Islet of Langerhans (tissue), 1 donor: Measurements from ENCODE around the gene CCSER1.
"Not testable (repeated sequence)": the region's sequence is repeated elsewhere in the genome, so short reads cannot be mapped to it uniquely, and the experiment has no call there.

ENCODE experiments used
- FAIRE-seq: peaks from one replicate; lab custom pipeline; 2011; peaks lifted over from hg19 to GRCh38; lab: Jason Lieb, UNC

The CCSER1 gene

DNA sequence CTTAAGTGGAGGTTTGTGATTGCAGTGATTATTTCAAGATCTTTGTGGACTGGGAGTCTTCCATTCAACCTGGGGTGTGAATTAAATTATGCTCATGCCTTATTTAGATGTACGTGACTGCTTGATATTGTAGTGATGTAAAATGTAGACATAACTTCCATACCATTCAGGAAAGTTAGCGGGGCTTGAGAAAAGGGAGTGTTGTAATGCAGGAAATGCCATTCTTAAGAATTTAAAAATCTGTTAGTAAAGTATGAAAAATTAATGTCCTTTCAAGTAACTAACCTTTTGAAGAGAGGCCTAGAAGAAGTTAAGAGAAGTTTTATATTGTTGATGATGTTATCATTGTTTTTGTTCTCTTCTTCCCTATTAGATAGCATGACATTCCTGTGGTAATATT lies 318.2 kb downstream of the CCSER1 start:
- no peak for FAIRE-seq

DNA sequence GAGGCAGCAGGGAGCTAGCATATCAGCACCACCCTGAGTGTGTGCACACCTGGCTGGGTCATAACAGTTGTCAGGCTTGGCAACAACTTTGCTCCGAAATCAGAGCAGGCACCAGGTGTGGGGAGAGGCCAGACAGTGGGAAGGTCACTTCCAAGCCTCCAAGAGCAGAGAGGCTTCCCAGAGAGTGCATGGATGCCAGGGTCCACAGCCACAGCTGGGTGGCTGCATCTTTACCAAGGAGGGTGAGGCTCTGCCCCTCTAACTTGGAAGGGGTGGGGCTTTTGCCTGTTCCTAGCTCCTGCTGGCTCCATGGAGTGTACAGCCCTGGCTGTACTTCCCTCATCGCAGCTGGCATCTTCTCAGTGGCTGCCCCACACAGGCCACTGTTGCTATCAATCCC lies 322.4 kb downstream of the CCSER1 start:
- FAIRE-seq = no peak

DNA sequence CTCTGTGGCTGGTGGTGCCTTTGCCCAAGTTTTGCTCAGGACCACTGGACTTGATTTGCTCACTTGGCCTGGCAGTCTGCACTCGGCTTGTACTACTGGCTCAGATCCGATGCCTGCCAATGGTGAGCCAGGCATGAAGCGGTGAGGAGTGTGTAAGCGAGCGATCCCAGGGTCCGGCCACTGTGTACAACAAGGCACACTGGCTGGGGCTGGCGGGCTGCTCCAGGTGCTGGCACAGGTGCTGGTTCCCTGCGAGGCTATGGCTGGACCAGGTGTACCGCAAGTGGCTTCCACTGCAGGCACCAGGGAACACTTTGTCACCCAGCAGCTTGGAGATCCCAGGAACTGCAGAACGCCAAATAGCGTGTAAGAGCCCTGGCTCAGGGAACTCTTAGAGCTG lies 329.7 kb downstream of the CCSER1 start:
- no peak for FAIRE-seq

DNA sequence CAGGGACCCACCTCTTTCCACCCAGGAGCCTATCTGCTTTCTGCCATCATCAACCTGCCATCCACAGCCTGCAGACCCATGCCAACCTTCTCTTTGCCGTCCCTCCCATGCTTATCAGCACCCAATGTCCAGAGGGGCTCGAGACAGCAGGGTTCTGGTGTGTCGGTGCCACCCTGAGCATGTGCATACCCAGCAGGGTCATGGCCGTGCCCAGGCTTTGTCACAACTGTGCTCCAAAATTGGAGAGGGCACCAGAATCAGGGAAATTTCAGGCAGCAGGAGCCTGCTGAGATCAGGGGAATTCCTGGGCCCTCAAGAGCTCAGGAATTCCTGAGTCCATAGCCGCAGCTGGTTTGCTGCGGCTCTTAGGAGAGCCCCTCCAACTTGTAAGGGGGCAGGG lies 330.6 kb downstream of the CCSER1 start:
- FAIRE-seq = no peak

DNA sequence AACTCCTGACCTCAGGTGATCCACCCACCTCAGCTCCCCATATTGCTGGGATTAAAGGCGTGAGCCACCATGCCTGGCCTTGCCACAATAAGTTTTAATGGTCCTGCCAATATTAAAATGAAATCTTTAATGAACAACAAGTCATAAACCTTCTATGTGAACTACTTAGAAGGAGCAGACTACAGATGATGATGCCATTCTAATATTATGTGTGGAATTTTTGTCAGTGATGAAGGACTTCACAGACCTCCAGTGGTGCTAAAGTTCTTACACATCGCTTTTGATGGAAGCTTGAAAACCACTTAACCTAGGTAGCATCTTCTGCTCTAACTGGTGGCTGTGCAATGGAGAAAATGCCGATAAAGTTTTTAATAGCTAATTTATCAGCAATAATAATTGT lies 331.4 kb downstream of the CCSER1 start:
- no peak for FAIRE-seq

DNA sequence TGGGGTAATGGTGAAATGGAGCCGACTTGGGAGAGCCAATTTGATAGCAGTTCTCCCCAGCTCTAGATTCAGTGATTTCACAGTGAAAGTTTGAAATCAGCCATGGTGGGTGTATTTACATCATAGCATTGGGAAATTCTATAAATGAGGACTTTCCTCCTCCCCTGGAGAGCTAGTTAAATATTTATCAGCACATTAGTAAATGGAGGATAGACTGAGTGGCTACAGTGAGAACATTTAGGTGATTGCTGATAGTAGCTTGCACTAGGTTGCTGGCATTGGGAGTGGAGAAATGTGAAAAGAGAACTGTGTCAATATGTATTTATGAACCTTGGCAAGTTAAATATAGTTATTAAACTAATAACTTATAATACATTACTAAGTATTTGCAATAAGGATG lies 347.3 kb downstream of the CCSER1 start:
- FAIRE-seq = no peak

DNA sequence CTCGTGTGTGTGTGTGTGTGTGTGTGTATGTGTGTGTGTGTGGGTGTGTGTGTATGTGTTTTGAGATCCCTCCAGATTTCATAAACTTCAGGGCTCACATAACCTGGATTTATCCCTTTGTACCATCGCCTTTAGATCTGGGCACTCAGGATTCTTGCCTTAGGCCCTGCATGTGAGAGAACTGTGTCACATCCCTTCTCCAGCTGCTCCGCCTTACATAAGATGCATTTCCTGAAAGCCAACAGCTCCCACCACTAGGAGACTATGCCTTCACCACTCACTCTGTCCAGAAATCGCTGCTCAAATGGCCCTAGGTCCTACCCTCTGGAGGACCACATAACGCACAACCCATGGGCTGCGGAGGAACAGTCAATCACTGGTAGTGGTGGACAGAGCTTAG lies 348.8 kb downstream of the CCSER1 start:
- no peak for FAIRE-seq

DNA sequence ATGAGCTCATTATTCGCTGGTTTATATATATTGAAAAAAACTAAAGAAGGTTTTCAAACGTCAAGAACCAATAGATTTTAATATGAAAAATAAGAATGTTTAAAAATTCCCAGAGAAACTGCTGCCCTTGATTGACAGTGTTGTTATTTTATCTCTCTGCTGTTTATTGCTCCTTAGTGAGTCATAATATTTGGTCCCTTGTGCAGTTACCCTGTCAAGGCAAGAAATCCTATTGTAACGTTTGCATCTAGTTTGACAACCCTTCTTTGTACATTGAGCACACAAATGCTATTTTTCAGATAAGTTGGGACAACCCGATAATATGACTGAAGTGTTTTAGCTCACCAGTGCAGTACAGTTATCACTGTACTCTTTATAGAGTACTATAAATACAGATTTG lies 349.4 kb downstream of the CCSER1 start:
- peak; percentile 13 for FAIRE-seq

DNA sequence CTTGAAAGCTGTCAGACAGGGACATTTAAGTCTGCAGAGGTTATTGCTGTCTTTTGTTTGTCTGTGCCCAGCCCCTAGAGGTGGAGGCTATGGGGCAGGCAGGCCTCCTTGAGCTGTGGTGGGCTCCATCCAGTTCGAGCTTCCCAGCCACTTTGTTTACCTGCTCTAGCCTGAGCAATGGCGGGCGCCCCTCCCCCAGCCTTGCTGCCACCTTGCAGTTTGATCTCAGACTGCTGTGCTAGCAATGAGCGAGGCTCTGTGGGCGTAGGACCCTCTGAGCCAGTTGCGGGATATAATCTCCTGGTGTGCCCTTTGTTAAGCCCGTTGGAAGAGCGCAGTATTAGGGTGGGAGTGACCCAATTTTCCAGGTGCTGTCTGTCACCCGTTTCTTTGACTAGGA lies 357.7 kb downstream of the CCSER1 start:
- not testable (repeated sequence) for FAIRE-seq

DNA sequence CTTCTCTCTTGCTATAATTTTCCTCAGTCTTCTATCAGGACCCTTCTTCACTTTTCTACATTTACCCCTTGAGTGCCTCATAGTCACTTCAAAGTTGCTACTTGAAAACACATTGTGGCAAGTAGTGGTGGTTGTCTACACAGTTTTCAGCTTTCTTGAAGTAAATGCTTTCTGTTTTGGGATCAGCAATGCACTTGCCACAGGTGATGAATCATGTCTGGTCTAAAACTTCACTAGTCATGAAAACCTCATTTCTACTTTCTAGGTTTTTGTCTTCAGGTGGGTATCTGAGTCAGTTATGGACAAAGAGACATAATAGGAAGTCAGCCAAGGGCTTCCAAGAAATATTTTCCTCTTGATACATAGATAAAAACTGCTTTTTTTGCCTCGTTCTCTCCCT lies 359.2 kb downstream of the CCSER1 start:
- FAIRE-seq = no peak

DNA sequence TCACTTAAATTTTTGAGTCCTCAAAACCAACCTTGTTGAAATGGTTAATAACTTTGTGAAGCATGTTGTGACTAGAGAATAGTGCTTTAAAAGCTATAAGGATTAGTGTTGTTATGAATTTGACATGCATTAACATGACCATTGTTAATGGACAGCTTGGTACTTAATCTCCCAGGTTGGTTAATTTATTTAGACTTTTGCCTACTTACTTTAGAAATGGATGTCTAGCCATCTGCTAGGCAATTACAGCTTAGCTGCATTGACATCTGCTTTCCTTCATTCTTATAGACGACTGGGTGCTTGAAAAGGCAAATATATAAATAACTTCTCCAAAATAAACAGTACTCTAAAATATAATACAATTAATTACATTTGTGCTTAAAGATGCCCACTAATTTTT lies 368.0 kb downstream of the CCSER1 start:
- no peak for FAIRE-seq

DNA sequence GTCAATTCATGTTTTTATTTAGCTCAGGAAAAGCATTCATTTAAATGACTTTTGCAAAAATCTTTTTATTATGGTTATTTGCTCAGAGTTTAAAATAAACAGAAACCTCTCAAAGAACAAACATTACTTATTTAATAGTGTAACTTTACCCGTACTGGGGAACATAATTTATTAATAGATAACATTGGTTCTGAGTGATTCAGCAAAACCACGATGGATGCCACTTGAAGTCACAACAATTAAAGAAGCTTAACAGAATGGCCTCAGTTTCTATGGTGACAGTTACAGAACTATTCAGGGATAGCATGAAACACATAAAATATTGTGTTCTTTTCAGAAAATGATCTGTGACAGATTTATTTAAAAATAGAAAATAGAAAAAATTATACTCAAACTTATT lies 368.7 kb downstream of the CCSER1 start:
- peak; percentile 74 for FAIRE-seq

DNA sequence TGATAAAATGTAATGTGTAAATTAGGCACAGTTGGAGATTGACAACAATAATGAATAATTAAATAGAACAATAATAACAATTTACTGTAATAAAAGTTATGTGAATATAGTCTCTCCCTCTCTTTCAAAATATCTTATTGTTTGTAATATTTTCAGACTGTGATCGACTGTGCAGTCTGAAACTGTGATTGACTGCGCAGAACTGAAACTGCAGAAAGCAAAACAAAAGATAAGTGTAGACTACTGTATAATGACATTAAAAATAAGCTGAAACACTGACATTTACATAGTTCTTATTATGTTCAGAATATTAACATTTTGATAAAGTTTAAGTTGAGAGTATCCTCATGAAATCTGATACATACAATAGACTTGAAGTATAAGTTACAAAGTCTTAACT lies 371.0 kb downstream of the CCSER1 start:
- FAIRE-seq = no peak

DNA sequence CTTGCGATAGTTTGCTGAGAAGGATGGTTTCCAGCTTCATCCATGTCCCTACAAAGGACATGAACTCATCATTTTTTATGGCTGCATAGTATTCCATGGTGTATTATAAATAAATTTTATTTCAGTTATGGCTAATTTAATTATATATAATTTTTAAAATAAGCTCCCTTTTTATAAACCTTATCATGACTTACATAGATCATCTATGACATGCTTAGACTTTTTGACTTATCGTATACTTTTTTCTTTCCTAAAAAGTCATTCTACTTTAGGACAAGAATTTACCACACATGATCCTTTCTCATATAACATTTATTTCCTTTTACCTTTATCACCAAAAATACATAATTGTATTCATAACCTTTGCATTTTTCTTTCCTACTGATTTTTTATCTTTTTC lies 376.5 kb downstream of the CCSER1 start:
- FAIRE-seq = peak; percentile 13

DNA sequence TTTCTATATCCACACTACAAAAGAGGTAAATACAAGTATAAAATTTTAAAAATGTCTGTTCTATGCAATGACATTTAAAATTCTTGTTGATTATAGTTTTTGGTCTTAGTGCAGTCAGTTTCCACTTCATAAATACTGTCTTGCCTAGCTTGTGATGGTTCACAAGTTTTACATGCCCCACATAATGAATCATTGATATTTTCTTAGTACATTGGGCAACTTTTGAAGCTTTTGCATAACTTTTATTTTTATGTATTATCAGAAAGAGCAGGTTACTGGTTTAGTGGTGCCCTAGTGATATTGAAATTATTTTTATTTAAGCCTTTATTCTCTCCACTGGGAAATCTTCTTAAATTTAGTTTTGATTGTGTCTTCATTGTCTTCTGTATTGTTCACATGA lies 388.0 kb downstream of the CCSER1 start:
- no peak for FAIRE-seq

DNA sequence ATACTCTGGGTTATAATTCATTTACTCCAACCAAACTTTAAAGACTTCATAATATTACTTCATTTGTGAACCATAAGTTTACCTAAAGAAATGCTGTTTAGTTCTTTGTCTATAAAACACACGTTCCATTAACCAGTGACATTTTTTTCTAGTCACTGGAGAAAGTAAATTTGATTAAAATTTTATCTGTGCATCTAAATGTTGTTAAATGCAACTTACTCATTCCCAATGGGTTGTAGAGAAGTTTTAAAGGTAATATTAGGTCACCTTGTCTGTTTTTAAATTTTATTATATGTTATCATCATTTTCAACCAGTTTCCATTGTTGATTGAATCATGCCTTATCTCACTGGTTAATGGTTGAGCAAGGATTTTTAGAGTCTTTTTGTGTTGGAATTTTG lies 401.4 kb downstream of the CCSER1 start:
- no peak for FAIRE-seq

DNA sequence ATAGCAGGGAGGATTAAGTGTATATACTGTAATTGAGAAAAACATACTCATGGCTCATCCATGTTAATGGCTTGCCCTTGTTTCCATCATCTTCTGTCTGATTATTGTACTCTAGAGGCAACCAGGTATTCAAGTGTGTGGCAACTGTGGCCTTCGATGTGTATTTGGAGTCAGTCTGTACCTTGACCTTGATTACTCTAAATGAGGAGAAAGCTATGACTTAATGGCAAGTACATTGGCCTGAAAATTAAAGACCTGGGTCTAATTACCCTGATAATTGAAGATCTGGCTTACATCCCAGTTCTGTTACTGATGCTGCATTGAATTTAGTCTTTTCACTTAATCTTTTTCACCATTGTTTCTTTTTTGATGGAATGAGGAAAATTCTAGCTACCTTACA lies 409.2 kb downstream of the CCSER1 start:
- no peak for FAIRE-seq

DNA sequence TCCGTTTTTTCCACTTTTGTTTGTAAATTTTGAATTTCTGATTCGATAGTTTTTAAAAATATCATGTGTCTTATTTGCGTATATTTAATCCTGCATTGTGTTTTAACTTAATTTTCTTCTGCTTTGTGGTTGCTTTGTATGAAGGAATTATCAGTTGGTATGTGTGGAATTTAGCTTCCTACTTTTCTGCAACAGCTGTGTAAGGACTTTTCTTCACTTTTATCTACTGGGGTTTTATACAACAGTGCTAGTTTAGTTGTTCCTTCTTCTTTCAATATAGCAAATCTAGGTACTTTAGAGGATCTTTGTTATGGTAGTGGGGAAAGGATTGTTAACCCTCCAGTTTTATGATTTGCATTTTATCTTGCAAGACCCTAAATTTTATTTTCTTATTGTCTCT lies 410.3 kb downstream of the CCSER1 start:
- FAIRE-seq = no peak

DNA sequence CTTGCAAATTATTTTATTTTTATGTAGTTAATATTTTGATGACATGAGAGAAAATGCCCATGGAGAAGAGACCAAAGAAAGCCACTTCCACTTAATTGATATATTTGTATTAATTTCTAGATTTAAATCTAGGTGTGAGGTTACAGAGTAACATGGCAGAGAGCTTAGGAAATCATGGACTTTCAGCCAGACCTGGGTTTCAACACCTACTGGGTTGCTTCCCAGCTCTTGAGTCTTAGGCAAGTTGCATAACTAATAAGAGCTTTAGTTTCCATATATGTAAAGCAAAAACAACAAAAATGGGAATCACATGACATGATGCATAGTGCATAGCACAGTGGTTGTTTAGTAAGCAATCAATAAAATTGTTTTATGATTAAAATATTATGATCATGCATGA lies 413.3 kb downstream of the CCSER1 start:
- FAIRE-seq = no peak

DNA sequence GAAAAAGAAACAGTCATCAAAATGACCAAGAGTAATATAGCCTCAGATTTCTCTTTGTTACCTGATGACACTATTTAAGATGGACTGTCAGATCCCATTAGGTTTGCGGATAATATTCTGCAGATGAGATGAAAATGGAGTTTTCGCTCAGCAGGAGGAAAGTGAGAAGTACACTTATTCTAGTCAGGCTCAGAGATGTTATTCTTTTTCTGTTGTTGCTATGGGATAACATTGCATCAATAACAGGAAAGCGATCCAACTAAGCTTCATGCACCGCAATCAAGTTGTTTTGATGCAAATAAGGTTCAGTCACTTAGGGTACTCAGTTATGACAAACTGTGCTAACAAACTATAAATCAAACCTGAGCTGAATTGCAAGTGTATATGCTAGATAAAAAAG lies 415.0 kb downstream of the CCSER1 start:
- FAIRE-seq = no peak

DNA sequence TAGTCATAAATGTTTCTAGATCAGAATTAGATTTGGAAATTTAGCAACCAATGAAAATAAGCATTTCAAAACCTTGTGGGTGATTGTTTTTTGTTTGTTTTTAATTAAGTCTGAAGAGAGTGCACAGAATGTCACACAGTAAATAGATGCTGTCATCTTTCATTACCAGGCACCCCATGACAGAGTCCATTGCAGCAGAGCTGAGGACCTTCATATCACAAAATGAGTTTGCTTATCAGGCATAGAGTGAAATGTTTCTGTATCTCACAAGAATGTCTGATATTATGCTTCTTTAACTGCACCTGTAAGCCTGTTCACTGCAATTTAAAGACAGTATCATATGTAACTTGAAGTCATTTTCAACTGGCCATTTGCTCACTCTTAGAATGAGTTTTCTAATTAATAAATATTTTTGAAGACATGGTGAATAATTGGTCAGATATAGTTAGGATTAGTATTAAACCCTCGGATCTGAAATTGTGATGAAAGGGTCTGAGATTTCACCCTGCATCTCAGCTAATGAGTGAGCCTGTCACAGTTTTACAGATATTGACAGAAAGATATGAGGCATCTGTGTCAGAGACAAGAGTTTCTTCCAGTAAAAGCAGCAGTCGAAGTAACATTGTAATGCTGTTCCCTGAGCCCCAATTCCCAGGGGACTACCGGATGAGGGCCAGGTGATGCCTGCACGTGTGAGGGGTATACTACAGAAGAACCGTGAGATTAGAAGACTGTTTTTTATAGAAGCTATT lies 416.4 kb downstream of the CCSER1 start:
- no peak for FAIRE-seq

DNA sequence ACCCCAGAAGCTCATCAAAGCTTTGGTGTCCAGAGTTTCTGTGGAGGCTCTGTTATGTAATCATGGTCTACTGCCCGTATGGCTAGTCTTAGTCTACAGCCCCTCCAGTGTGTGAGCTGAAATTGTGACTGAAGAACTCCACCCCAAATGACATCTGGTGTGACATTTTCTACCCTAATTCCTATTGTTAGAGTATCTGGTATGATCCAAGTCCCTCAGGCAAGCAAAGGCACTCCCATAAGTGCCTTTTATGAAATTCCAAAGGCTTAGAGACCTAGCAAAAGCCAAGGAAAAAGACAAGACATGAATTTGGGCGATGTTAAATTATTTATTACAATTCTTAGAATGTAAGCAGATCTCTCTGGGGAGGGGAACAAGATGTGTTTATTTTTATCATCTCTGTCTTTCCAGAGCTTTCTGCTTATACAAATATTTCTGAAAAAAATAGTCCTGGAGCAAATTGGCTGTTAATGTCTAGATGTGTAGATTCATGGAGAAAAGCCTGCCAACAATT lies 417.4 kb downstream of the CCSER1 start:
- no peak for FAIRE-seq

DNA sequence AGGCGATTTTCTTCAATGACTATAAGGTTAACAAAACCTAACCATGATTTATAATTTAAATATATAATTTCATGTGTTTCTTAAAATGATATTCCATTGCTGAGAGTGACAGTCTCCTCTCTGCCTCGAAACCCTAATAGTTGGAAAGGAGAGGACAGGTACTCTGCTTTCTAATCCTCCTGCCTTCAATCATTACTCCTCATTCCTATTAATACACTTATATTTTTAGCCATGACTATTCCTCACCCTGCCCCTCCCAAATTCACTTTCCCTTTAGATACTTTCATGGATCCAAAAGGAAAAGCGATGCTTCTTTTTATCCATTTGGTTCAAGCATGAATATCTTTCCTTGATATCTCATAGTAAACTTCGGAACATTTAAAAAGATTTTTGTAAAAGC lies 418.2 kb downstream of the CCSER1 start:
- no peak for FAIRE-seq

DNA sequence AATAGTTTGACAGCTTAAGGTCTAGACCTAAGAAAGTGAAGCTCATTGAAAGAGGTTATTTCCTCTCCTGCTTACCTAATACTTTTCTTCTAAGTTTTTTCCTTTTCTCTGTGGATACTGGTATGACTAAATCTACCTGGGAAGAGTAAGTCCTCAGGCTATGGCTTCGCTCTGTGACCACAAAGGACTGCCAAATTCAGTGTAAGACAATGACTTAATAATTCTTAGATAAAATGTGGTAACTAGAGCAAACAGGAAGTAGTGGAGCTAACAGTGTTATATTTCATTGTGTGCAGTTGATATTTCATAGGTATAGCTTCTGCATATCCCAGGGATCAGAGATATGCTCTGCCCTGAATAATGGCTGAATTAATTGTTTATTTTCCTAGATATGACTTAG lies 418.9 kb downstream of the CCSER1 start:
- no peak for FAIRE-seq

DNA sequence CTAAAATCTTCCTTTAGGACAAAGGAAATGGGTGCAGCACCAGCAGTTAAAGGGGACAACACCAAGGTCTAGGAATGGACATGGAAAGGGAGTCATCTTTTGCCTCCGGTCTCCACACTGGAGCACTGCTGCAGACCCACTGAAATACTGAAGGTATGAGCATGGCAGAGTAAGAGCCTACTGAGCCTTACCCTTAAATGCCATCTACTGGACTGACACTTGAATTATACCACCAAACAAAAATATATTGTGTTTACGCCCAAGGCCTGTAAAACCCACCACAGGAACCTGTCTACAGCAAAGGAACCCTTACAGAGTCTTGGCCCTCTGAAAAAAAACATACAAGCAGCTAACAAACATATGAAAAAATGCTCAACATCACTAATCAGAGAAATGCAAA lies 443.4 kb downstream of the CCSER1 start:
- FAIRE-seq = no peak
